Keratinocyte (primary cell): ENCODE results near the gene MAPRE2.

ENCODE experiments used
- EZH2 ChIP-seq: IDR thresholded peaks from one replicate; pipeline ENCODE4 v1.6.1; 2012; ENCODE audit warnings: inconsistent platforms, mild to moderate bottlenecking, low read length, moderate library complexity
- TF ChIP-seq, protein P1 (sequence below), 3 experiments: IDR thresholded peaks in 1 of 3; conservative IDR thresholded peaks in 1 of 3; optimal IDR thresholded peaks in 1 of 3; 2 replicates in 2 of 3; 3 replicates in 1 of 3; pipeline versions ENCODE3 to v1.5.1; 2011; ENCODE audit warnings: low read length in 3 of 3, mild to moderate bottlenecking in 3 of 3, moderate library complexity in 2 of 3, control low read depth in 1 of 3, inconsistent platforms in 1 of 3; ENCODE audit not compliant: insufficient read depth in 2 of 3; ENCODE audit errors: extremely low read depth in 1 of 3

DNA sequence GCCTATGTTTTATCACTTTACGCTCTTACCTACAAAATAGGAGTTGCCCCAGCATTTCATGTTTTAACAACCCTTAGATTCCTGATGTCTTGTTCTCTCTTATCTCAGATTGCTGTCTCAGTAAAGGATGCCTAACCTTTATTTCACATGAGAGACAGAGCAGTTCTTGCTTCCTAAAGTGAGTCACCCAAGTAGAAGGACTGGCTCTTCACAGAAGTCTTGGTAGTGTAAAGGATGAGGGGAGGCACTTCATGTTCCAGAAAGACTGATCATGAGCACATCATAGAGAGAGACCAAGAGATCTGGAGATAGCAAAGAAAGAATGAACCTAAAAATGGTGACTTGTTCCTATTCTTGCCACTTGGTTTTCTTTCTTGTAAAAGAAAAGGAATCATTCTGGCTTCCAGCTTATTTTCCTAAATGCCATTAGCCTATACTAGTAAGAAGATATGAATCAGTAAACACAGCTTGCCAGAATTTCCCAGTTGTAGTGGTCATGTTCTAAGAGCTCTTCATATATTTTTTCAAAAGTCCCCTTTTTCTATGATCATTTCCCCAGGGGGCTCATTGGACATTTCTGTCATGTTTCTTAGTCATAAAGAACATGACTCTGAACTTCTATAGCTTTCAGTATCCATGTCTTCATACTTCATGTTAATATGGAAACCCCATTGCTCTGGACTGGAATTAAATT, 54.9 kb downstream of the MAPRE2 start:
- TF ChIP-seq, protein P1, sequence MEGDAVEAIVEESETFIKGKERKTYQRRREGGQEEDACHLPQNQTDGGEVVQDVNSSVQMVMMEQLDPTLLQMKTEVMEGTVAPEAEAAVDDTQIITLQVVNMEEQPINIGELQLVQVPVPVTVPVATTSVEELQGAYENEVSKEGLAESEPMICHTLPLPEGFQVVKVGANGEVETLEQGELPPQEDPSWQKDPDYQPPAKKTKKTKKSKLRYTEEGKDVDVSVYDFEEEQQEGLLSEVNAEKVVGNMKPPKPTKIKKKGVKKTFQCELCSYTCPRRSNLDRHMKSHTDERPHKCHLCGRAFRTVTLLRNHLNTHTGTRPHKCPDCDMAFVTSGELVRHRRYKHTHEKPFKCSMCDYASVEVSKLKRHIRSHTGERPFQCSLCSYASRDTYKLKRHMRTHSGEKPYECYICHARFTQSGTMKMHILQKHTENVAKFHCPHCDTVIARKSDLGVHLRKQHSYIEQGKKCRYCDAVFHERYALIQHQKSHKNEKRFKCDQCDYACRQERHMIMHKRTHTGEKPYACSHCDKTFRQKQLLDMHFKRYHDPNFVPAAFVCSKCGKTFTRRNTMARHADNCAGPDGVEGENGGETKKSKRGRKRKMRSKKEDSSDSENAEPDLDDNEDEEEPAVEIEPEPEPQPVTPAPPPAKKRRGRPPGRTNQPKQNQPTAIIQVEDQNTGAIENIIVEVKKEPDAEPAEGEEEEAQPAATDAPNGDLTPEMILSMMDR (optimal IDR thresholded peaks at IDR 0.05 in 1 of 3, IDR thresholded peaks at IDR 0.05 in 1 of 3, conservative IDR thresholded peaks at IDR 0.05 in 1 of 3; ENCODE audit: extremely low read depth in 1 of 3, insufficient read depth in 2 of 3, low read length in 3 of 3): no peak
- no peak for TF ChIP-seq EZH2
